RKO (cell line): ENCODE data around the gene FAM219A.
"Not testable (repeated sequence)": the region's sequence is repeated elsewhere in the genome, so short reads cannot be mapped to it uniquely, and the experiment has no call there.

Experiments
- DNase-seq: peaks from one replicate; pipeline ENCODE4 v3.0.0-alpha.2; 2016; ENCODE audit warnings: low spot score

The FAM219A gene

GRCh38 chr9:34443533-34443932 lies 14.8 kb downstream of the FAM219A start:
- DNase-seq = no peak

- DNase-seq = no peak
These were observed 15.6 kb downstream of the FAM219A start for GRCh38 chr9:34442770-34443169.

- DNase-seq = no peak
These were observed 18.4 kb downstream of the FAM219A start for GRCh38 chr9:34440017-34440416.

- not testable (repeated sequence) for DNase-seq
These were observed 19.9 kb downstream of the FAM219A start for GRCh38 chr9:34438465-34438864.

- not testable (repeated sequence) for DNase-seq
These were observed 20.5 kb downstream of the FAM219A start for GRCh38 chr9:34437926-34438307.

GRCh38 chr9:34437006-34437925 lies 21.1 kb downstream of the FAM219A start:
- DNase-seq = peak; percentile 60

- no peak for DNase-seq
These were observed 26.7 kb downstream of the FAM219A start for GRCh38 chr9:34431667-34432066.

- peak; percentile 65 for DNase-seq
These were observed 27.4 kb downstream of the FAM219A start for GRCh38 chr9:34430843-34431437.

- DNase-seq = no peak
These were observed 29.9 kb downstream of the FAM219A start for GRCh38 chr9:34428325-34428958.

- DNase-seq = no peak
These were observed 31.9 kb downstream of the FAM219A start for GRCh38 chr9:34426347-34427074.

- DNase-seq = no peak
These were observed 38.5 kb downstream of the FAM219A start for GRCh38 chr9:34419716-34420504.

GRCh38 chr9:34417734-34418133 lies 40.6 kb downstream of the FAM219A start:
- DNase-seq = no peak

GRCh38 chr9:34413231-34413852 lies 45.0 kb downstream of the FAM219A start:
- peak; percentile 64 for DNase-seq

- no peak for DNase-seq
These were observed 46.0 kb downstream of the FAM219A start for GRCh38 chr9:34412336-34412735.

GRCh38 chr9:34409154-34409553 lies 49.2 kb downstream of the FAM219A start:
- DNase-seq = no peak

GRCh38 chr9:34408173-34408572 lies 50.2 kb downstream of the FAM219A start:
- no peak for DNase-seq

- no peak for DNase-seq
These were observed 52.2 kb downstream of the FAM219A start for GRCh38 chr9:34406219-34406618.

GRCh38 chr9:34405719-34406118 lies 52.7 kb downstream of the FAM219A start:
- peak; percentile 25 for DNase-seq

GRCh38 chr9:34403554-34404380 lies 54.6 kb downstream of the FAM219A start:
- peak; percentile 74 for DNase-seq
